Measurements from ENCODE around the gene SAPCD1.

The SAPCD1 gene

DNA sequence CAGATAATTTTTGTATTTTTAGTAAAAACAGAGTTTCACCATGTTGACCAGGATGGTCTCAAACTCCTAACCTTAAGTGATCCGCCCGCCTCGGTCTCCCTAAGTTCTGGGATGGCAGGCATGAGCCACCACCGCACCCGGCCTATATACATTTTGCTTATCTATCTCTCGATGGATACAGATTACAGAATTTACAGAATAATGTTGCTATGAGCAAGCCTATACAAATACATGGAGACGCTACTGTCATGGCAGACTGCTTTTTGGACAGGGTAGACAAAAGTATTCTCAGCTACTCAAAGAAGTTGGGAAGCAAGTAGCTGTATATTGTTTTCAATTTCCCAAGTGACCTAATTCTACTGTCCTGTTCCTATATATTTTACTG is 51.0 kb downstream of the SAPCD1 start:
- Mint-ChIP-seq H3K9me3 (ENCODE audit: low read depth) (no peaks in the 10 kb centered on the region), H3K27me3 (no peaks in the 10 kb centered on the region), H3K4me1 (ENCODE audit: low read depth) (peaks cover 32% of the 10 kb centered on the region), H3K36me3 (peaks cover 4% of the 10 kb centered on the region), H3K4me3 (peak overlapping the region; percentile 68), H3K27ac (no peak overlapping the region)

All from activated naive CD8-positive, alpha-beta T cell (primary cell).